Activated CD8-positive, alpha-beta memory T cell treated with anti-CD3 and anti-CD28 coated beads, Interleukin-2, amount 50 U/mL, for 4 hours (primary cell): ENCODE data around the gene ERP29.
A peak's percentile ranks its signal among the peaks of the same experiment; 100 is the strongest.
"Not testable (repeated sequence)": the region's sequence is repeated elsewhere in the genome, so short reads cannot be mapped to it uniquely, and the experiment has no call there.

Experiments used
- DNase-seq: peaks from one replicate; pipeline ENCODE4 v3.0.0-alpha.2; 2020

The ERP29 gene

DNA sequence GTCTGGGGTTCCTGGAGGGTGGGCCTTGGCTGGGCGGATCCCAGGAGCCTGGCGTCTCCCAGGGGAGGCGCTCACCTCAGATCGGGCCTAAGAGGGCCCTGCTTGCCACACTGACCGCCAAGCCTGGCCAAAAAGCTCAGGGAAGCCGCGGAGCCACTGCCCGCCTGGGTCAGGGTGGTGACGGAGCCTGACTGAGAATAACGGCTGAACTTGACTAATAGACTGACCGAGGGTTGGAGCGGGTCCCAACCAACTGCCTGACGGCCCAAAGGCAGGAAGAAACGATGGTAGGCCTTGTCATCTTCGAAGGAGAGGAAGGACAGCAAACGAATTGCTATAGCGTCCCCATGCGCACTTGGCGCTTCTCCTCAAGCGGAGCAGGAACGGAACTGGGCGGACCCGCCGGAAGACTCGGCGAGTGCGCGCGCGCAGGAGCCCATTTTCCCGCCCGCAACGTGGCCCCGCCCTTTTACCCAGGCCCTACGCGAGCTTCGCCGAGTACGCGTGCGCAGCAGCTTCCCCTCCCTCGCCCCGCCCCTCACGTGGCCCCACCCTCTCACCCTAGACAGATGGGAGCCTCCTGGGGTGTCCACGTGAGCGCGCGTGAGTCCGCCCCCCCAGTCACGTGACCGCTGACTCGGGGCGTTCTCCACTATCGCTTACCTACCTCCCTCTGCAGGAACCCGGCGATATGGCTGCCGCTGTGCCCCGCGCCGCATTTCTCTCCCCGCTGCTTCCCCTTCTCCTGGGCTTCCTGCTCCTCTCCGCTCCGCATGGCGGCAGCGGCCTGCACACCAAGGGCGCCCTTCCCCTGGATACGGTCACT is at the start of gene ERP29, which contains the start of gene TMEM116:
ERP29 (plus strand) TSS at position 652 of the 826 bp plus-strand sequence; CDS start at position 692, 40 bp downstream.
TMEM116 (minus strand) TSS at position 391 of the 826 bp plus-strand sequence. CDS start 7,895 bp downstream, outside the sequence.
- DNase-seq = peak; percentile 100

DNA sequence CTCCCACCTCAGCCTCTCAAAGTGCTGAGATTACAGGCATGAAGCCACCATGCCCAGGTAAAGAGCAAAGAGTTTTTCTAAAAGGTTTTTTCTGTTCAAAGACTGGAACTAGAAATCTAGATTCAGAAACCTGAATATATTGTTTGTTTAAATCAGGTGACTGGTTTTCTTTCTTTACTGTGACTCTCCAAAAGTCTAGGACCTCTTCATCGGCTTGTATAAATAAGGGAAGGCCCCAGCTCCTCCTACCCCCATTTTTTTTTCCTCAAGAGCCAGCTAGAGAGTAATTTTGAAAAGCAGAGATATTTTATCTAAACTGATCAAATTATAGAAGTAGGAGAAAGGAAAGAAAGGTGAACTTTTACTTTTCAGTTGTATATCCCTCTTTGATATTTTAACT is 48.3 kb upstream of the ERP29 start:
- DNase-seq = no peak

DNA sequence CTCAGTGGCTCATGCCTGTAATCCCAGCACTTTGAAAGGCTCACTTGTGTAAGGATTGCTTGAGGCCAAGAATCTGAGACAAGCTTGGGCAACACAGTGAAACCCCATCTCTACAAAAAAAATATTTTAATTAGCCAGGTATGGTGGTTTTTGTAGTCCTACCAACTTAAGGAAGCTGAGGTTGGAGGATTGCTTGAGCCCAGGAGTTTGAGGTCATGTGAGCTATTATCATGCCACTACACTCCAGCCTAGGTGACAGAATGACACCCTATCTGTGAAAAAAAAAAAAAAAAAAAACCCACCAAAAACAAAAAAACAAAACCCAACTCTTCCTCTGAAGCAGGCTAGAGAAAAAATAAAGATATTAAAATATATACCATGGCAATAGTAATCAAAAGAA is 41.4 kb upstream of the ERP29 start:
- DNase-seq = no peak

DNA sequence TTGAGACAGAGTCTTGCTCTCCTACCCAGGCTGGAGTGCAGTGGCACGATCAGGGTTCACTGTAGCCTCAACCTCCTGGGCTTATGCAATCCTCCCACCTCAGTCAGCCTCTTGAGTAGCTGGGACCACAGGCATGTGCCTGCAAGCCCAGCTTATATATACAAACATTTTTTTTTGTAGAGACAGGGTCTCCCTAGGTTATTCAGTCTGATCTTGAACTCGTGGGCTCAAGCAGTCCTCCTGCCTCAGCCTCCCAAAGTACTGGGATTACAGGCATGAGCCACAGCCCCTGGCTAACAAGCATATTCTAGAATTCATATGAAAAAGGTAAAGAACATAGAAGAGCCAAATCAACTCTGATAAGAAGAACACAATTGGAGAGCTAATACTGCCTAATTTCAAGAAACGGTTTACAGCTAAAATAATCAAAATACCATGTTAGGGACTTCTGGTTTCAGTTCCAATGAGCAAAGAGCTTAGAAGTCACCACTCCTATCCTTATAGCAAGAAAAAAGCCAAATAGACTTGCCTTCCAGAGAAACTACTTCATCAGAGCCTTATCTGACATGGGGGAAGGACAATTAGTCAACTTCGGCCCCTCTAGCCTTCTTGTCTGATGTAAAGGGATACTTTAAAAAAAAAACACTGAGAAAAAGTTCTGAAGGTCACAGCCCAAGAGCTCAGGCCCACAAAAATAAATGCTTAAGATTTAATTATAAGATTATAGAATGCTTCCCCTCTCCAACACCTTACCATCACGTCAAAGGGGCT is 37.9 kb upstream of the ERP29 start:
- DNase-seq = no peak

DNA sequence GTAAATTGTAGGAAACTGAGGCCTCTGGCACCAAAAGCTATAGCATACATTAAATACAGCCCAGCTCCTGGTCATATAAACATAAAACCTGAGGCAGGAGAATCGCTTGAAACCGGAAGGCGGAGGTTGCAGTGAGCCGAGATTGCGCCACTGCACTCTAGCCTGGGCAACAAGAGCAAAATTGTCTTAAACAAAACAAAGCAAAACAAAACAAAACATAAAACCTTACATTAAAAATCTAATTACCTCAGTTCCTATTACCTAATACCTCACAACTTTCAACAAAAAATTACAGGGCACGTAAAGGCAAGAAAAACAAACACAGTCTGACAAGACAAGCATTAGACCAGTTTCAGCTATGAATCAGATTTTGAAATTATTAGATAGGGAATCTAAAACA is 36.9 kb upstream of the ERP29 start:
- no peak for DNase-seq

DNA sequence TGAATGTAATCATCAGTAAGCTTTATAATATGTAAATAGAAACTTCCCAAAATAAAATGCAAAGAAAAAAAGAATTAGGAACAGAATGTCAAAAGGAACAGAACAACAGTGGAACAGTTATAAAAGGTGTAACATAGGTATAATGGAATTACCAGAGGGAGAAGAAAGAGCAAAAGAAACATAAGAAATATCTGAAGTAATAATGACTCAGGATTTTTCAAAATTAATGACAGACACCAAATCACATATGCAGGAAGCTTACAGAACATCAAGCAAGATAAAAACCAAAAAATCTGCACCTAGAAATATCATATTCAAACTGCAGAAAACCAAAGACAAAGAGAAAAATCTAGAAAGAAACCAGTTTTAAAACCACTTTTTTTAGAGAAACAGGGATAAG is 36.4 kb upstream of the ERP29 start:
- no peak for DNase-seq

DNA sequence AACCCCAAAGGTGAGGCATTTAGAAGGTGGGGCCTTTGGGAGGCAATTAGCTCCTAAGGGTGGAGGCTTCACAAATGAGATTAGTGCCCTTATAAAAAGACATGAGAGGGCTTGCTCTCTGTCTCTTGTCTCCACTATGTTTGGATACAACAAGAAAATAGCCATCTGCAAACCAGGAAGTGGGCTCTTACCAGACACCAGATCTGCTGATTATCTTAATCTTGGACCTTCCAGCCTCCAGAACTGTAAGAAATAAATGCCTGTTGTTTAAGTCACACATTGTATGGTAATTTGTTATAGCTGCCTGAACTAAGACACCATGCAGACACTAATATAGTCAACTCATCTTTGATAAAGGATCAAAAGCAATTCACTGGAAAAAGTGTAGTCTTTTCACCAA is 34.7 kb upstream of the ERP29 start:
- DNase-seq = no peak

DNA sequence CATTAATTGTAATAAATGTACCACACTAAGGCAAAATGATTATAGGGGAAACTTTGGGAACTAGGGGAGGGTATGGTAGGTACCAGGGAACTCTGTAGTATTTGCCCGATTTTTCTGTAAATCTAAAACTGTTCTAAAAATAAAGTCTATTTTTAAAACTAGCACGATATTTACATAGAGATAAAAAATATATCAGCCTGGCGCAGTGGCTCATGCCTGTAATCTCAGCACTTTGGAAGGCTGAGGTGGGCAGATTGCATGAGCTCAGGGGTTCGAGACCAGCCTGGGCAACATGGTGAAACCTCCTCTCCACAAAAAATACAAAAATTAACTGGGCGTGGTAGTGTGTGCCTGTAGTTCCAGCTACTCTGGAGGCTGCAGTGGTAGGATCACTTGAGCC is 32.6 kb upstream of the ERP29 start:
- DNase-seq = no peak

DNA sequence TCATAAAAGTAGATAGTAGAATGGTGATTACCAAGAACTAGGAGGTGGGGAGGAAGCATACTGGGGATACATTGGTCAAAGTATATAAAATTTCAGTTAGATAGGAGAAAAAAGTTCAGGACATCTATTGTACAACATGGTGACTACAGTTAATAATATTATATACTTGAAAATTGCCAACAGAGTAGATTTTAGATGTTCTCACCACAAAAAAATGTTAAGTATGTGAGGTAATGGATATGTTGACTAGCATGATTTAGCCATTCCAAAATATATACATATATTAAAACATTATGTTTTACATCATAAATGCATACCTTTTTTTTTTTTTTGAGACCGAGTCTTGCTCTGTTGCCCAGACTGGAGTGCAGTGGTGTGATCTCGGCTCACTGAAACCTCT is 31.2 kb upstream of the ERP29 start:
- no peak for DNase-seq

DNA sequence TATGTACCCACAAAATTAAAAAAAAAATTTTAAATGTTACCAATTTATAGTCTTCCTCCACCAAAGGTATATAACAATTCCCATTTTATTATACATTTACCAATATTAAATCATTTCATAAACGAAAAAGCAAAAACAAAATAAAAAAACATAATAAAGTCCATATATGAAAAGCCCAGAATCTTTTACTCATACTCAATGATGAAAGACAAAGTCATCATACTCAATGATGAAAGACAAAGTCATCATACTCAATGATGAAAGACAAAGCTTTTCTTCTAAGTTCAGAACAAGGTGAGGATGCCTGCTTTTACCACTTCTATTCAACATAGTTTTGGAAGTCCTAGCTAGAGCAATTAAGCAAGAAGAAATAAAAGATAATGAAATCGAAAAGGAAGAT is 28.4 kb upstream of the ERP29 start:
- no peak for DNase-seq

DNA sequence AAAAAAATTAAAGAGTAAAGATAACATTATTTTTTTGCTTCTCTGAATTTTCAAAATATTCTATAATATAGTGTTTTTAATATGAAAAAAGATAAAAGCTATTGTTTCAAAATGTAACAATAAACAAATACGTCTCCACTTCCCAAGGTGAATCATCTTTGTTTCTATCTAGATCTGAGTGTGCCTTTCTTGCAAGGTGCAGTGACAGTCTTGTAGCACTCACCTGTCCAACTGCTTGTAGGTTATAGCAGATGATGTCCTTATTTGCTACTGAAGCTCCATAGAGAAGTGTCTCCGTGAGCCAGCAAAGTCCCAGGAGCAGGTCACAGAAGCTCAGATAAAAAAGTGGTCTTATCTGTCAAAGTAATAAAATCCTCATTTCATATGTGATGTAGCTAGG is 21.7 kb upstream of the ERP29 start:
- DNase-seq = no peak

DNA sequence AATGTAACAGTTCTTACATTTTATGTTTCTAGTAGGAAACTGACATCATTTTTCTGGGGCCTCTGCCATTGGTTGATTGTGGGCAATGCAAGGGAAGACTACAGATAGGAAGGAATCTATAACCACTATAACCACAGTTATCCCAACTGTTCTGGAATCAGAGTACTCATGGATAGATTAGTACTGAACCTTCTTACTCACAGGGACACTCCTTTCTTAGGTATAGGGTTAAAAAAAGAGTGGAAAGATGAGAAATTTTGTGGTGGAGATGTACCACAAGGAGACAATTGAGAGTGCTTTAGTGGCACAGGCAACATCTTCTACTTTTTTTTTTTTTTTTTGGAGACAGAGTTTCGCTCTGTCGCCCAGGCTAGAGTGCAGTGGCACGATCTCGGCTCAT is 21.3 kb upstream of the ERP29 start:
- DNase-seq = no peak

DNA sequence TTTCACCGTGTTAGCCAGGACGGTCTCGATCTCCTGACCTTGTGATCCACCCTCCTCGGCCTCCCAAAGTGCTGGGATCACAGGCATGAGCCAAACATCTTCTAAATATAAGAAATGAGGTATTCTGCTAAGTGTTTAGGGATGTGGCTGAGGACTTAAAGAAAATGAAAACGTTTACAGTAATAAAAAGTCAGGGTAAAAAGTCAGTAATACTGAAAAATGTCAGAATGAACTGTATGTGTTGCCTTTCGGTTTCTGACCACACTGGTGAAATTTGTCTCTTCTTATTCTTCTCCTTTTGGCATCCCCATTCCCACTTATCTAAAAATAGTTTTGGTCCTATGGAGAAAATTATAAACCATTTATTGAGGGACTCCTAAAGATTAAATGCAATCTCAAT is 20.8 kb upstream of the ERP29 start:
- no peak for DNase-seq

DNA sequence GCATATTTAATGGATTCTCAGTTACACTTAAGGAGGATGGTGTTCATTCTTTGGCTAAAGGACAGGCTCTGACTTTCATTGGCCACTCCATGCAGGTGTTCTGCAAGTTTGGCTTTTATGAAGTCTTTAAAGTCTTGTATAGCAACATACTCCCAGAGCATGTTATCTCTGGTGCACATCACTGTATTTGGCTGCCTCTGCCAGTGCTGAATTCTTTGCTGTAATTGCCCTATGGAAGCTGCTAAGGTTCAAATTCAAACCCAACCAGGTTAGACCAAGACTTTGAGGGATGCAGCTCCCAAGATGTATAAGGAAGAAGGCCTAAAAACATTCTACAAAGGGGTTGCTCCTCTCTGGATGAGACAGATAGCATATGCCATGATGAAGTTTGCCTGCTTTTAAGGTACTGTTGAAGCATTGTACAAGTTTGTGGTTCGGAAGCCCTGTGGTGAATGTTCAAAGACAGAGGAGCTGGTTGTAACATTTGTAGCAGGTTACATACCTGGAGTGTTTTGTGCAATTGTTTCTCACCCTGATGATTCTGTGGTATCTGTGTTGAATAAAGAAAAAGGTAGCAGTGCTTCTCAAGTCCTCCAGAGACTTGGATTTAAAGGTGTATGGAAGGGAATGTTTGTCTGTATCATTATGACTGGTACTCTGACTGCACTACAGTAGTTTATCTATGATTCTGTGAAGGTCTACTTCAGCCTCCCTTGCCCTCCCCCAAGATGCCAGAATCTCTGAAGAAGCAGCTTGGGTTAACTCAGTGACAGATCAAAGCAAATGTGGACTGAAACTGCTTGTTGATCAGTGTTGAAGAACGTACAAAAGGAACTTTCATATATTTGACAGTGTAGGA is 19.7 kb upstream of the ERP29 start:
- DNase-seq = no peak

DNA sequence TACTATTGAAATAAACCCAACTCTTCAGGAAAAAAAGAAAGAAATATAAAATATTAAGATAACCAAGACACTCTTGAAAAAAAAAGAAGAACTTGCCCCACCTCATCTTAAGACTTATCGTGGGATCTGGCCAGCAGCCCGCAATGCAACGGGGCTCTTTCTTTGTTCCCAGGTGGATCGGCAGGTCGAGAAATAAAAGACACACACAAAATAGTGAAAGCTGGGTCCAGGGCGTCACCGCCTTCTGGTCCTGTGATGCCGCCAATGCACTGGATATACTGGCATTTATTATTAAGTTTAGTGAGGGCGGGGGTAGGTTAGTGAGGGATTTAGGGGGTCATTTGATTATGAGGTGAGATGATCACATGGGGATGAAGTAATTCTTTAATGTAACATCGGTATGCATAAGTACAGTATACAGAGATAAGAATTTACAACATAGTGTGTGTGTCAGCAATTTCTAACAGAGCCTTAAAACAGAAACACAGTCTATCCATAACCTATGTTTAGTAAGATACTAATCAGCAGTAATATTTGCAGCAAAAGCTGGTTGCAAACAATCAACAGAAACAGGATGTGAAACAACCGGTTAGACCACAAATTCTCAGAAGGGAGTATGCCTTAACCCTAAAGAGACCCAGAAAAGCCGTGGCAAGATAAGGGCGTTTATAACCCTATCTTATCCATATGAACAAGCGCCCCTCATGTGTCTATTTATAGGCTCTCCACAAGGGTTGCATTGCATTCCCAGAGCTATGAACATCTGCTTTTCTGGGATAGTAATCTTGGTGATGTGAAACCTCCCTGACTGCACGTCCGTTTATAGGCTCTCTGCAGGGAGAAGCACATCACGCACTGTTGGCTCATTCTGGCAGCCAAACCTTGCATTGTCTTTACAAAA is 18.8 kb upstream of the ERP29 start:
- DNase-seq = not testable (repeated sequence)

DNA sequence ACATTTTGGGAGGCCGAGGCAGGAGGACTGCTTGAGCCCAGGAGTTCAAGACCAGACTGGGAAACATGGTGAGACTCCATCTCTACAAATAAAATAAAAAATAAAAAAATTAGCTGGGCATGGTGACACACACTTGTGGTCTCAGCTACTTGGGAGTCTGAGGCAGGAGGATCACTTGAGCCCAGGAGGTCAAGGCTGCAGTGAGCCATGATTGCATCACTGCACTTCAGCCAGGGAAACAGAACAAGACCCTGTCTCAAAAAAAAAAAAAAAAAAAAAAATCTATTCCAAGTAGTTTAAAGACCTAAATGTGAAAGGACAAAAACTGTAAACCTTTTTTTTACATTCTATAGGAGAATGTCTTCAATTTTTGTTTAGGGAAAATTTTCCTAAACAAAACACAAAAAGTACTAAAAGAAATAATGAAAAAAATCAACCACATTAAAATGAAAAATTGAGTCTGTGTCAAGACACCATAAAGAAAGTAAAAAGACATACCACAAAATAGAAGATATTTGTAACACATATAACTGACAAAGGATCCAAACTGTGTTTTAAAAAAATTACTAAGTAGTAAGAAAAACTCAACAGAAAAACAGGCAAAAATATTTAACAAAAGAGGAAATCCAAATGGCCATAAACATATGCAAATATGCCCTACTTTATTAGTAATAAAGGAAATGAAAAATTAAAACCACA is 17.3 kb upstream of the ERP29 start:
- DNase-seq = no peak

DNA sequence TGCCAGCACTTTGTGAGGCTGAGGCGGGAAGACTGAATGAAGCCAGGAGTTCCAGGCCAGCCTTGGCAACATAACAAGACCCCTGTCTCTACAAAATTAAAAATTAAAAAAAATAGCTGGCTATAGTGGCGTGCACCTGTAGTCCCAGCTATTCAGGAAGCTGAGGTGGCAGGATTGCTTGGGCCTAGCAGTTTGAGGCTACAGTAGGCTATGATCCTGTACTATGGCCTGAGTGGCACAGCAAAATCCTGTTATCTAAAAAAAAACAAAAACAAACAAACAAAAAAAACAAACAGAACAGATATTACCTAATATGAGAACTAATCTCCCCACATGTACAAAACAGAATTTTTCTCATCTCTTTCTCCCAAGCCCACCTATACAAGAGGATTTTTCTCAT is 15.9 kb upstream of the ERP29 start:
- DNase-seq = no peak

DNA sequence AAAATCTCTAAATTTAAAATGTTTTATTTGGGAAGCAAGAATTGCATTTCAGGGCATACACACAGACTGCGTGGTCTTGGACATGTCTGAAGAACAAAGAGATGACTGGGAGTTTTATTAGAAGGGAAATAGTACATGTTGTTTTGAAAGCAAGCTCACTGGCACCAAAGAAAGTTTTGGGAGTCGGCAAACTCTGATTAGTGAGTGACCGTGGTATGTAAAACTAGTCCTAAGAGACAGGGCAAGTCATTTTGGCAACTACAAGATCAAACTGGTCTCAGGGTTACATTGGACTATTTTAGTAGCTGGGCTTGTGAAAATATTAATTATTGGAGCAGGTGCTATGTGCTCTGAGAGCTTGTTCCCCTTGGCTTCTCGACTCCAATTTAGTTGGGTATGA is 15.2 kb upstream of the ERP29 start:
- DNase-seq = no peak

DNA sequence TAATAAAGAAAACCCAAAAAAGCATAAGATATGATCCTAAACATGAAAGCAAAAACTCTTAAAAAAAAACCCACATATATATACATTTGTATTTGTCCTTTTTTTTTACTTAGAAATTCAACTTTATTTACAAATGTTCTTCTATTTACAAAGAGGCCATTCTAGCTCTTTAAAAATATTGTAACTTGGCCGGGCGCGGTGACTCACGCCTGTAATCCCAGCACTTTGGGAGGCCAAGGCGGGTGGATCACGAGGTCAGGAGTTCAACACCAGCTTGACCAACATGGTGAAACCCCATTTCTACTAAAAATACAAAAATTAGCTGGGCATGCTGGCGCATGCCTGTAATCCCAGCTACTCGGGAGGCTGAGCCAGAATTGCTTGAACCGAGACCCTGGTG is 14.1 kb upstream of the ERP29 start:
- not testable (repeated sequence) for DNase-seq

DNA sequence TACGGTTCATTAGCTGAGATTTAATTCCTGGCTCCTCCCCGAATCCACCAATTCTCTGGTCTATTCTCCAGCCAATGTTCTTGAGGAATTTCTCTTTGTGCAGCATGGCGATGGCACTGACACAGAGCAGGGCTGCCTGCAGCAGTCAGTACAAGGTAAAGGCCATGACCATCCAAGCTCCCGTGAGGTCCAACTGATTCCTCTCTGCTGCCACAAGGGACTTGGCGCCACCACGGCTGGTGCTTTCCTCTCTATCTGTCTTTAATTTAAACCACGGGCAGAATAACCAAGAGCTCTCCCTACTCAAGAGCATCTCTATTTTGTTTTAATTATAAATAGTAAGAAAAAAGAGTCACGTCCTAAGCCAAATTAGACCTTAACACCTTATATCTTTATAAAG is 12.4 kb upstream of the ERP29 start:
- DNase-seq = no peak

DNA sequence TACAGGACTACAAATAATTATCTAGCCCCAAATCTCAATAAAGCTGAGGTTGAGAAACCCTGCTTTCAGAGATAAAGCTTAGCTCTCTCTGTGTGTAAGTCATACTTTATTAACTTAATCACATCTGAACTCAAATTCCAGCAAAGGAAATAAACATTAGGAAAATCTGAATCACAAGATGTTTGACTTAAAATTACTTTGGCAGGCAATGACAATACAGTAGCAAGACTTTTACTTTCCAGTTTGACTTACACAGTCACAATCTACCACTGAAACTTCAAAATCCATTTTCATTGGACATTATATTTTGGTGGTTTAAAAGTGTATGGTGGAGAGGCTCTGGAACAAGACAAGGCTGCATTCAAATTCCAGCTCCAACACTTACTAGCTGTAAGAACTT is 11.7 kb upstream of the ERP29 start:
- DNase-seq = no peak

DNA sequence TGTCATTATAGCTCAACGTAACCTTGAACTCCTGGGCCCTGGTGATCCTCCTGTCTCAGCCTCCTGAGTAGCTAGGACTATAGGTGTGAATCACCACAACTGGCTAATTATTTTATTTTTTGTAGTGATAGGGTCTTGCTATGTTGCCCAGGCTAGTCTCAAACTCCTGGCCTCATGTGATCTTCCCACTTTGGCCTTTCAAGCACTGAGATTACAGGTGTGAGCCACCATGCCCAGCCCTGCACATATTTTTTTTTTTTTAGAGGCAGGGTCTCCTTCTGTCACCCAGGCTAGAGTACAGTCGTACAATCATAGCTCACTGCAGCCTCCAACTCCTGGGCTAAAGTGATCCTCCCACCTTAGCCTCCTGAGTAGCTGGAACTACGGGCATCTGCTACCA is 9.2 kb upstream of the ERP29 start:
- DNase-seq = no peak
